Cardiac fibroblast (primary cell): ENCODE data around the gene VTA1.
"Not testable (repeated sequence)": the region's sequence is repeated elsewhere in the genome, so short reads cannot be mapped to it uniquely, and the experiment has no call there.

Source experiments
- DNase-seq, 2 donors: peaks; one replicate each; pipeline versions ENCODE4 v3.0.0 to v3.0.0-alpha.2; 2010; ENCODE audit warnings: low read depth in 2 of 2
- H3K4me3 ChIP-seq, 2 donors: replicated peaks in 1 of 2; 1 replicate in 1 of 2; 2 replicates in 1 of 2; pipeline ENCODE4 v1.5.1; 2011; ENCODE audit warnings: low read depth in 2 of 2, low read length in 2 of 2, mild to moderate bottlenecking in 2 of 2, moderate library complexity in 1 of 2
- CTCF ChIP-seq: IDR thresholded peaks from one replicate; pipeline ENCODE4 v1.5.1; 2011; ENCODE audit warnings: low read depth, mild to moderate bottlenecking, low read length, inconsistent platforms

The VTA1 gene

GRCh38 chr6:142232206-142233044, 85.4 kb downstream of the VTA1 start:
- DNase-seq, result peak; percentile 12 to 43
- peak; percentile 8 for TF ChIP-seq CTCF

GRCh38 chr6:142233945-142234682, 87.1 kb downstream of the VTA1 start:
- DNase-seq, result no peak
- TF ChIP-seq CTCF, result no peak
- no peak overlapping the region for H3K4me3 ChIP-seq

More at GRCh38 chr6:142232206-142233044, 85.4 kb downstream of the VTA1 start:
- H3K4me3 ChIP-seq, result not testable (repeated sequence)

- no peak for TF ChIP-seq CTCF
- H3K4me3 ChIP-seq, result no peak overlapping the region
- DNase-seq, result no peak
Measured at GRCh38 chr6:142235272-142235671, 88.2 kb downstream of the VTA1 start.

GRCh38 chr6:142235791-142236190, 88.7 kb downstream of the VTA1 start:
- DNase-seq, result no peak
- TF ChIP-seq CTCF, result no peak
- H3K4me3 ChIP-seq, result no peak overlapping the region

- no peak for DNase-seq
Measured at GRCh38 chr6:142236691-142237090, 89.6 kb downstream of the VTA1 start.

GRCh38 chr6:142238881-142239280, 91.8 kb downstream of the VTA1 start:
- TF ChIP-seq CTCF, result no peak
- no peak for DNase-seq
- no peak overlapping the region for H3K4me3 ChIP-seq

More at GRCh38 chr6:142236691-142237090, 89.6 kb downstream of the VTA1 start:
- no peak overlapping the region for H3K4me3 ChIP-seq
- TF ChIP-seq CTCF, result no peak
